Suprapubic skin (tissue), 4 donors: ENCODE measurements around the gene PROX2. TPM values are rescaled to one million over a fixed set of nuclear protein-coding genes. Genes with fewer than 3 reads are reported as not detected.

Source experiments
- DNase-seq, 2 donors: peaks; one replicate each; pipeline ENCODE4 v3.0.0-alpha.2; 2019; ENCODE audit warnings: low spot score in 2 of 2
- H3K27ac ChIP-seq: fragments of 200-600 bp; sonication (generic); one replicate; pipeline ENCODE4 v1.5.1; 2019
- H3K27me3 ChIP-seq: fragments of 200-600 bp; sonication (generic); one replicate; pipeline ENCODE4 v1.5.1; 2019
- H3K36me3 ChIP-seq: fragments of 200-600 bp; sonication (generic); one replicate; pipeline ENCODE4 v1.5.1; 2019
- H3K4me1 ChIP-seq: fragments of 200-600 bp; sonication (generic); one replicate; pipeline ENCODE4 v1.5.1; 2019
- H3K4me3 ChIP-seq: fragments of 200-600 bp; sonication (generic); one replicate; pipeline ENCODE4 v1.5.1; 2019; ENCODE audit warnings: mild to moderate bottlenecking
- H3K9me3 ChIP-seq: fragments of 200-600 bp; sonication (generic); one replicate; pipeline ENCODE4 v1.5.1; 2019
- EP300 ChIP-seq: sonication (generic); formaldehyde crosslinking; IDR thresholded peaks from one replicate; pipeline ENCODE4 v1.6.1; 2017; ENCODE audit warnings: antibody characterized with exemption
- POLR2A ChIP-seq, 2 donors: fragments of 450-650 bp; IDR thresholded peaks; one replicate each; pipeline ENCODE4 v1.6.1; 2017; ENCODE audit warnings: antibody characterized with exemption in 2 of 2, mild to moderate bottlenecking in 2 of 2, moderate library complexity in 2 of 2
- POLR2AphosphoS5 ChIP-seq, 3 donors: sonication (generic); formaldehyde crosslinking; IDR thresholded peaks; one replicate each; pipeline ENCODE4 v1.6.1; 2017; ENCODE audit warnings: antibody characterized with exemption in 3 of 3
- WGBS: methylation state at CpG from one replicate; pipeline ENCODE4 v1.1.5; 2018; 5-methylcytosine and 5-hydroxymethylcytosine counted together
- total RNA-seq, 4 donors: library from RNA; depleted of rRNA; stranded (reverse); fragments of >200 nt; gene quantifications; one replicate each; pipeline ENCODE4 v1.1.0, GENCODE V29; 2016
- TF ChIP-seq, protein P1 (sequence below), 2 donors: fragments of 200-600 bp in 1 of 2; fragments of 450-650 bp in 1 of 2; sonication (generic) in 1 of 2; IDR thresholded peaks; one replicate each; pipeline ENCODE4 v1.5.1; 2016 to 2019; ENCODE audit warnings: antibody characterized with exemption in 2 of 2, mild to moderate bottlenecking in 1 of 2, moderate library complexity in 1 of 2

The PROX2 gene
- total RNA-seq, 4 donors from 2014 or later = 0.10 to 0.97 (median 0.11) TPM; not detected in 1

- no peaks in the 10 kb centered on the region for H3K27me3 ChIP-seq
- no peak overlapping the region for H3K27ac ChIP-seq
- H3K4me1 ChIP-seq = peaks cover 56% of the 10 kb centered on the region
- no peaks in the 10 kb centered on the region for H3K9me3 ChIP-seq
- WGBS = 90% methylated on average over 6 of the region's 14 CpGs
- peaks cover 3% of the 10 kb centered on the region for H3K36me3 ChIP-seq
- no peak for DNase-seq
- no peak for TF ChIP-seq POLR2AphosphoS5 (IDR thresholded peaks at IDR 0.05)
- no peak for TF ChIP-seq POLR2A (IDR thresholded peaks at IDR 0.05)
- TF ChIP-seq, protein P1, sequence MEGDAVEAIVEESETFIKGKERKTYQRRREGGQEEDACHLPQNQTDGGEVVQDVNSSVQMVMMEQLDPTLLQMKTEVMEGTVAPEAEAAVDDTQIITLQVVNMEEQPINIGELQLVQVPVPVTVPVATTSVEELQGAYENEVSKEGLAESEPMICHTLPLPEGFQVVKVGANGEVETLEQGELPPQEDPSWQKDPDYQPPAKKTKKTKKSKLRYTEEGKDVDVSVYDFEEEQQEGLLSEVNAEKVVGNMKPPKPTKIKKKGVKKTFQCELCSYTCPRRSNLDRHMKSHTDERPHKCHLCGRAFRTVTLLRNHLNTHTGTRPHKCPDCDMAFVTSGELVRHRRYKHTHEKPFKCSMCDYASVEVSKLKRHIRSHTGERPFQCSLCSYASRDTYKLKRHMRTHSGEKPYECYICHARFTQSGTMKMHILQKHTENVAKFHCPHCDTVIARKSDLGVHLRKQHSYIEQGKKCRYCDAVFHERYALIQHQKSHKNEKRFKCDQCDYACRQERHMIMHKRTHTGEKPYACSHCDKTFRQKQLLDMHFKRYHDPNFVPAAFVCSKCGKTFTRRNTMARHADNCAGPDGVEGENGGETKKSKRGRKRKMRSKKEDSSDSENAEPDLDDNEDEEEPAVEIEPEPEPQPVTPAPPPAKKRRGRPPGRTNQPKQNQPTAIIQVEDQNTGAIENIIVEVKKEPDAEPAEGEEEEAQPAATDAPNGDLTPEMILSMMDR (IDR thresholded peaks at IDR 0.05) = no peak
- TF ChIP-seq EP300 = no peak
- no peak overlapping the region for H3K4me3 ChIP-seq
Observed at GRCh38 chr14:74909501-74909900, 33.6 kb upstream of the PROX2 start.

GRCh38 chr14:74908861-74909341 is 33.0 kb upstream of the PROX2 start:
- 90% methylated on average over 9 of the region's 9 CpGs for WGBS
- Histone ChIP-seq H3K4me3 (no peak overlapping the region), H3K4me1 (peaks cover 50% of the 10 kb centered on the region), H3K27me3 (no peaks in the 10 kb centered on the region), H3K36me3 (peaks cover 7% of the 10 kb centered on the region), H3K27ac (no peak overlapping the region), H3K9me3 (no peaks in the 10 kb centered on the region)
- TF ChIP-seq POLR2AphosphoS5 (IDR thresholded peaks at IDR 0.05) = no peak
- no peak for TF ChIP-seq EP300
- no peak for TF ChIP-seq POLR2A (IDR thresholded peaks at IDR 0.05)
- TF ChIP-seq, protein P1 (IDR thresholded peaks at IDR 0.05) = no peak
- peak in 1 of 2 donors; percentile 77 for DNase-seq

DNA sequence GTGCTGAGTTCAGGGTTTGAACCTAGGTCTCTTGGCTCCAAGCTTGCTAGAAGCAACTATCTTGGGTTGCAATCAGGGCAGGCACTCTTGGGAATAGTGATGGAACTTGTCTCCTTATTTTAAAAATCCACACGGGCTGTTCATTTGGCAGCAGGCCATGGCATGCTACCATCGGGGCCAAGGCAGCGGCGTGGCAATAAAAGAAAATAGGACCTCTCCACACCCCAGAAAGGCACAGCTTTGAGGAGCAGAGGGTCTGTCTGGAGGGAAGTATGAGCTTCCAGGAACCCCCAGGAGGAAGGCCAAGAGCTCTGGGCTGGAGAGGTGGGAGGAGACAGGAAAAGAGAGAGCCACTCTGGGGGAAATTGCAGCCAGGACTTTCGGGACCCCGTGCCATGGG is 31.8 kb upstream of the PROX2 start:
- no peak overlapping the region for H3K4me3 ChIP-seq
- WGBS = 32% methylated on average over 6 of the region's 6 CpGs
- peaks cover 48% of the 10 kb centered on the region for H3K4me1 ChIP-seq
- no peaks in the 10 kb centered on the region for H3K9me3 ChIP-seq
- no peak overlapping the region for H3K27ac ChIP-seq
- no peaks in the 10 kb centered on the region for H3K27me3 ChIP-seq
- DNase-seq = no peak
- H3K36me3 ChIP-seq = peaks cover 19% of the 10 kb centered on the region
- TF ChIP-seq POLR2A (IDR thresholded peaks at IDR 0.05) (no peak), POLR2AphosphoS5 (IDR thresholded peaks at IDR 0.05) (no peak), EP300 (no peak)
- TF ChIP-seq, protein P1 (IDR thresholded peaks at IDR 0.05) = no peak

DNA sequence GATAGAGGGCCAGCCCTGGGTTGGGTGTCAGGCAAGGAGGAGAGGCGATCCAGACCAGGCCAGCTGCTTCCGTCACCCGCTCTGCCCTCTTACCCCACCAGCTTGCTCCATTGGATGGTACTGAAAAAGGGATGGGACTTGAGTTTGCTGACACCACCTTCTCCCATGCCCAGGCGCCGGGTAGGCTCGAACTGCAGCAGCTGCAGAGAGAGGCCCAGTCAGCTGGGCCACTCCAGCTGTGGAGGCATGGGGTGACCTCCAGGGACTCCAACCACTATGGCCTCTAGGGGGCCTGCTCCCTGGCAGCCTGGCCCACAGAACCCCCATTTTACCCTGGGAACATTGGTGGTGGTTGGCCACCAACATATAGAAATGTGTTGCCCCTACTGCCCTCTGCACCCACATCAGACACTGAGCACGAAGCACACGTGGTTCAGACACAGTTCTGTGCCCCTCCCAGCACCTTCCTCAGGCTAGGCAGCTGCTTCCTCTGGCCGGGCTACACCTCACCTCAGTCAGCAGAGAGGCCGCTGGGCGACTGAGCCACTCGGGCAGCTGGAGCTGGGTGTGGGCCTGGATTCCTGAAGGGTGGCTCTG is 31.1 kb upstream of the PROX2 start:
- no peaks in the 10 kb centered on the region for H3K9me3 ChIP-seq
- peaks cover 48% of the 10 kb centered on the region for H3K4me1 ChIP-seq
- H3K36me3 ChIP-seq = peaks cover 26% of the 10 kb centered on the region
- DNase-seq = no peak
- H3K4me3 ChIP-seq = no peak overlapping the region
- 40% methylated on average over 8 of the region's 12 CpGs for WGBS
- no peaks in the 10 kb centered on the region for H3K27me3 ChIP-seq
- no peak for TF ChIP-seq EP300
- no peak for TF ChIP-seq POLR2AphosphoS5 (IDR thresholded peaks at IDR 0.05)
- TF ChIP-seq, protein P1 (IDR thresholded peaks at IDR 0.05) = no peak
- TF ChIP-seq POLR2A (IDR thresholded peaks at IDR 0.05) = no peak
- H3K27ac ChIP-seq = no peak overlapping the region

- no peak overlapping the region for H3K4me3 ChIP-seq
- H3K27ac ChIP-seq = no peak overlapping the region
- TF ChIP-seq POLR2AphosphoS5 (IDR thresholded peaks at IDR 0.05) (peak in 1 of 3 donors; percentile 6), EP300 (no peak), POLR2A (IDR thresholded peaks at IDR 0.05) (no peak)
- TF ChIP-seq, protein P1 (IDR thresholded peaks at IDR 0.05) = peak; percentile 87 to 91
- H3K27me3 ChIP-seq = no peaks in the 10 kb centered on the region
- no peaks in the 10 kb centered on the region for H3K9me3 ChIP-seq
- H3K4me1 ChIP-seq = peaks cover 39% of the 10 kb centered on the region
- H3K36me3 ChIP-seq = peaks cover 40% of the 10 kb centered on the region
- peak in 1 of 2 donors; percentile 89 for DNase-seq
- whole genome bisulfite sequencing = 20% methylated on average over 10 of the region's 14 CpGs
Observed at GRCh38 chr14:74905595-74906142, 29.7 kb upstream of the PROX2 start.
